ENCODE measurements around the gene ADGRL3.

DNA sequence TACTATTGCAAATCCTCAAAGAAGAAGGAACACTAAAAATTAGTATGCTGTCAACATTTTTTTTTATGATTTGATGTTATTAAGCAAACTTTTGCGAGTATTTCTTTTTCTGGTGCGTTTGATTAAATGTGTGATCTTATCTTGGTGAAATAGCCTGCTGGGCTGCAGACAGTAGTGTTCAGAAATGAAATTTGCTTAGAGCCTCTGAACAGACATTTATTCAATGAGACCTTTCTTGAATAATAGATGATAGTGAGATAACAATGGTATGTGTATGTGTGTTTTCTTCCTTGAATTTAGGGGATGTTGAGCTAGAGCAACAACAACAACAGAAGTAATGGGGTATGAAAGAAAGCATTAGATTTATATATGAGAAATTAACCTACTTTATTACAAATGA lies 12.7 kb downstream of the ADGRL3 start:
- TF ChIP-seq, protein P1, sequence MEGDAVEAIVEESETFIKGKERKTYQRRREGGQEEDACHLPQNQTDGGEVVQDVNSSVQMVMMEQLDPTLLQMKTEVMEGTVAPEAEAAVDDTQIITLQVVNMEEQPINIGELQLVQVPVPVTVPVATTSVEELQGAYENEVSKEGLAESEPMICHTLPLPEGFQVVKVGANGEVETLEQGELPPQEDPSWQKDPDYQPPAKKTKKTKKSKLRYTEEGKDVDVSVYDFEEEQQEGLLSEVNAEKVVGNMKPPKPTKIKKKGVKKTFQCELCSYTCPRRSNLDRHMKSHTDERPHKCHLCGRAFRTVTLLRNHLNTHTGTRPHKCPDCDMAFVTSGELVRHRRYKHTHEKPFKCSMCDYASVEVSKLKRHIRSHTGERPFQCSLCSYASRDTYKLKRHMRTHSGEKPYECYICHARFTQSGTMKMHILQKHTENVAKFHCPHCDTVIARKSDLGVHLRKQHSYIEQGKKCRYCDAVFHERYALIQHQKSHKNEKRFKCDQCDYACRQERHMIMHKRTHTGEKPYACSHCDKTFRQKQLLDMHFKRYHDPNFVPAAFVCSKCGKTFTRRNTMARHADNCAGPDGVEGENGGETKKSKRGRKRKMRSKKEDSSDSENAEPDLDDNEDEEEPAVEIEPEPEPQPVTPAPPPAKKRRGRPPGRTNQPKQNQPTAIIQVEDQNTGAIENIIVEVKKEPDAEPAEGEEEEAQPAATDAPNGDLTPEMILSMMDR (IDR thresholded peaks at IDR 0.05; ENCODE audit: insufficient read depth, low read depth, low read length) = no peak
- no peak for TF ChIP-seq EZH2 (IDR thresholded peaks at IDR 0.05; ENCODE audit: insufficient read depth, low read length)
